PC-3 (cell line): ENCODE data around the gene FBXO34.

Experiments used
- EZH2 ChIP-seq: fragments of 300-600 bp; sonication (generic); IDR thresholded peaks from one replicate; pipeline ENCODE4 v1.6.1; 2017; ENCODE audit warnings: antibody characterized with exemption, mild to moderate bottlenecking, low read length; ENCODE audit not compliant: unreplicated experiment
- EZH2phosphoT487 ChIP-seq: fragments of 300-600 bp; sonication (generic); IDR thresholded peaks from 2 replicates; pipeline ENCODE4 v1.6.1; 2018; ENCODE audit warnings: mild to moderate bottlenecking, antibody characterized with exemption, low read length, borderline replicate concordance
- TF ChIP-seq, protein P1 (sequence below): fragments of 300-600 bp; sonication (generic); conservative IDR thresholded peaks from 2 replicates; pipeline ENCODE4 v1.5.1; 2017; ENCODE audit warnings: antibody characterized with exemption, low read depth, mild to moderate bottlenecking, low read length

DNA sequence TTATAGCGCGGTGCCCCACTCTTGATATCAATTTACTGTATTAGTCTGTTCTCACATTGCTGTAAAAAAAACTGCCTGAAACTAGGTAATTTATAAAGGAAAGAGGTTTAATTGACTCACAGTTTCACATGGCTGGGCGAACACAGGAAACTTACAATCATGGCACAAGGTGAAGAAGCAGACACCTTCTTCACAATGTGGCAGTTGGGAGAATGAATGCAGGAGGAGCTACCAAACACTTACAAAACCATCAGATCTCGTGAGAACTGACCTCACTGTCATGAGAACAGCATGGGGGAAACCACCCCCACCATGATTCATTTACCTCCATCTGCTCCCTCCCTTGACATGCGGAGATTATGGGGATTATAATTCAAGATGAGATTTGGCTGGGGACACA is 42.3 kb downstream of the FBXO34 start:
- TF ChIP-seq, protein P1, sequence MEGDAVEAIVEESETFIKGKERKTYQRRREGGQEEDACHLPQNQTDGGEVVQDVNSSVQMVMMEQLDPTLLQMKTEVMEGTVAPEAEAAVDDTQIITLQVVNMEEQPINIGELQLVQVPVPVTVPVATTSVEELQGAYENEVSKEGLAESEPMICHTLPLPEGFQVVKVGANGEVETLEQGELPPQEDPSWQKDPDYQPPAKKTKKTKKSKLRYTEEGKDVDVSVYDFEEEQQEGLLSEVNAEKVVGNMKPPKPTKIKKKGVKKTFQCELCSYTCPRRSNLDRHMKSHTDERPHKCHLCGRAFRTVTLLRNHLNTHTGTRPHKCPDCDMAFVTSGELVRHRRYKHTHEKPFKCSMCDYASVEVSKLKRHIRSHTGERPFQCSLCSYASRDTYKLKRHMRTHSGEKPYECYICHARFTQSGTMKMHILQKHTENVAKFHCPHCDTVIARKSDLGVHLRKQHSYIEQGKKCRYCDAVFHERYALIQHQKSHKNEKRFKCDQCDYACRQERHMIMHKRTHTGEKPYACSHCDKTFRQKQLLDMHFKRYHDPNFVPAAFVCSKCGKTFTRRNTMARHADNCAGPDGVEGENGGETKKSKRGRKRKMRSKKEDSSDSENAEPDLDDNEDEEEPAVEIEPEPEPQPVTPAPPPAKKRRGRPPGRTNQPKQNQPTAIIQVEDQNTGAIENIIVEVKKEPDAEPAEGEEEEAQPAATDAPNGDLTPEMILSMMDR = no peak
- TF ChIP-seq EZH2phosphoT487 (no peak), EZH2 (no peak)
